Endometrium (tissue), 2 donors: ENCODE data around the gene KRTAP8-1.

Source experiments
- FAIRE-seq: peaks from 2 replicates; lab custom pipeline; 2012; peaks lifted over from hg19 to GRCh38; lab: Jason Lieb, UNC
- donor health status: control.
- donor health status: control.

KRTAP8-1 gene, protein sequence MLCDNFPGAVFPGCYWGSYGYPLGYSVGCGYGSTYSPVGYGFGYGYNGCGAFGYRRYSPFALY

DNA sequence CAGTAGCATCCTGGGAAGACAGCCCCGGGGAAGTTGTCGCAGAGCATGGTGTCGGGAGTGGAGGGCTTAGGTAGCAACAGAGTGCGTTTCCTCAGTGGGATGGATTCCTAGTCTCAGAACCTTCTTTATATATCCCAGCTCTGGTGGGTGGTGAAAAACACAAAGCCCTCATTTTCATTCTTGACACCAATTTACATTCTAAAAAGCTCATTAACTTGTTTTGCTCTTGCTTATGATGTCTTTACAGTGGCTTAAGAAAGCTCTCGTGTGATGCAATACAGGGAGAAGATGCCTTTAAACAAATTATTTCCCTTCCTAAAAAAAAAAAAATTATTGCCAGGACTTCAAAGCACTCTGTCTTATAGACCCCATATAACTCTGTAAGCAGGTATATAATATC, at the start of gene KRTAP8-1:
Gene KRTAP8-1, minus strand, starts transcription at position 101 of the 400 bp plus-strand sequence. Its CDS starts 54 bp downstream, at position 47.
- no peak for FAIRE-seq

DNA sequence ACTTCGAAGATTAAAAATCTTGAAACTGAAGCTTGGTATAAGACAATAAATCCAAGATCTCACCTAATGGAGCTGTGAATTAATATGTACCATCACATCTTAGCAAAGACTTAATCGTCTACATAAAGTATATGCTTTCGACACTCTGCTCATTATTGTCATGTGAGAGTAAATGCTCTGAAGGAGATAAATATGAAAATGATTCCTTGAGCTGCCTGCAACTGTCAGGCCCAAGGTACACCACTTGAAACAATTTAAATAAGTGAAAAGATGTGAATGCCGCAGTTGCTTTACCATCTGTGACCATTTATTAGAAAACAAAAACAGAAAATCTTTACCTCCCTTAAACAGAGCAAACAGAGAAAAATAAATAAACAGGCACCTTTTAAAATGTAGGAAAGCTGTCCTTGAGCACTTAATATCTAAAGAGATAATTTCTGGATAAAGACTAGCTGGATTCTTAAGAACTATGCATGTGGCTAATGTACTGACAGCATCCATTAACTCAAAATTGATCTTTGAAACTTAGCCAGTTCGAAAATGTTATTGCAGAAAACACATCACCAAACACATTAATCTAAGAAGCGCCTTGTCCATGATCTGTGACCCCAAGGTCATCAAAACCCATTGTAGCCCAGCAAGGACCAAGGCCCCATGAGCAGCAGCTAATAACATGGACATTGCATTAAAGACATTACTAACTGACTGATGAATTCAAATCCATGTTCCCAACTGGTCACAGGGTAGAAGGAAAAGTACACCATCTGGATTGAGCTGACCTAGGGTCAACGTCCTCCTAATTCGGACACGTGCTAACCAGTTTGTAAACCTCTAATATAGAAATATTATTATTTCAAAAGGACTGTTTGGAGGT, 34.8 kb upstream of the KRTAP8-1 start:
- no peak for FAIRE-seq

DNA sequence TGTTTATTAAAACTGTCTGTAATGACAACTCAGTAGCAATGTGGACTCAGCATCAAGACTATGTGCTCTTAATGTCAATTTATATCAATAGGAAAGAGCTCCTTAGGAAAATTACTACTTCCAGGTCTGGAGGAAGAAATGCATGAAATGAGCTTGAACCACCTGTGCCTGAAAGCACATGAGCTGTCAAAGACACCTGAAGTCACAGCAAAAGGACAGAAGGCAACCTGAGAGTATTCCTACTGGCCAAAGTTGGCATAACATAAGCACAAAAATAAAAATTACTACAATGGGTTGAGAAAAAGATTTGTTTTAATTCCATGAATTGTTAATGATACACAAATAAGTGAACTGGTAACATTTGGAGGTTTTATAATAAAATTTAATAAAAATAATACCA, 29.9 kb upstream of the KRTAP8-1 start:
- no peak for FAIRE-seq

DNA sequence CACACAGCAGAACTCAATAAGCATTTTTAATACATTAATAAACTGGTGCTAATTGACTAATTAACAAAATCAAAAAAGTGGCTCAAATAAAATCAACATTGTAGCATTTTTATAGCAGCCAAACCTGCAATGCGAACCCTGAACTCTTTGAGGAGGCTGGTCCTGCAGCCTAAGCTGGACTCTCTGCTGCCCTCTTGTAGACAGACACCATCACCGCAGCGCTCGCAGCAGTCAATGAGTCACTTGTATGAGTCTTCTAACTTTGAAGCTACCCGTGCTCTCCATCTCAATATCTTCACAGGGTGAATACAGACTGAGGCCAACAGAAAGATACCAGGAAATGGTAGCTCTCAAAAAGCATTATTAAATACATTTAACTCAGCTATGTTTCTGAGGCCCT, 26.2 kb upstream of the KRTAP8-1 start:
- FAIRE-seq = no peak

DNA sequence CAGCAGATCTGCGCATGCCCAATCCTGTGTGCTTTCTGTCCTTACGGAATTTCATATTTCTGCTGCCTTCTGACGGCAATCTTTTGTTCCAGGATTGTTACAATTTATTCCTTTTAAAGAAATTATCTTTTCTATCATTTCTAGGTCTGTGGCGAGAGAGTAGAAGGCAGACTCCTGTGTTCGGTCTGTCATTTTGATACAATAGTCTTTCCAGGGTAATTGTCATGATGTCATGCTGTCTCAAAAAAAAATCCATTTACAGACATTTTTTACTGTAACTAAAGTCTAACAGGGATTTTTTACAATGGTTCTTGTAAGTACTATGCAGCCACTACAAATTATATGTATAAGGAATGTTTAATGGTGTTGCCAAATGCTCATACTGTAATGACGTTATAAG, 25.5 kb upstream of the KRTAP8-1 start:
- no peak for FAIRE-seq

DNA sequence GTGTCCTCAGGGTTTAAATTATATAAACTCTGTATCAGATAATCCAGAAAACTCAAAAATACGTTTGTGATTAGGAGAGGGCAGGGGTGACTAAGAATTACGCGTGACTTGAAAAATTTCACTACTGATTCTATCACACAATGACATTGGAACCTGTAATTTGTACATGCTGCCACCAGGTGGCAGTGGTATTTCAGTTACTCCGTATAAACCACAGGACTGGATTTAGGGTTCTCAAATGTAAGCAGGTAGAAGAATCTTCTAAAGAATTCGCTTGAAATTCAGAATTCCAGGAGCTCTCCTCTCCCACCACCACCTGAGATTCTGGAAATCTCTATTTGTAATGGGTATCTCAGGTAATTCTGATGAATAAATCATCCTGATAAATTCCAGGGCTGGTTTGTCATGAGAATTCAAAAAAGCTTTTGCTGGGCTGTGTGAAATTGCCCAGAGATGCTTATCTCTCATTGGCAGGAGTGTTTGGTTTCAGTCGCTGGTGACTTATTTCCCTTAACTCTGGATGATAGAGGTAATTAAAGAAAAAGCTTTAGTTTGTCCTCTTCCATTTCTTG, 18.2 kb upstream of the KRTAP8-1 start:
- FAIRE-seq = no peak

DNA sequence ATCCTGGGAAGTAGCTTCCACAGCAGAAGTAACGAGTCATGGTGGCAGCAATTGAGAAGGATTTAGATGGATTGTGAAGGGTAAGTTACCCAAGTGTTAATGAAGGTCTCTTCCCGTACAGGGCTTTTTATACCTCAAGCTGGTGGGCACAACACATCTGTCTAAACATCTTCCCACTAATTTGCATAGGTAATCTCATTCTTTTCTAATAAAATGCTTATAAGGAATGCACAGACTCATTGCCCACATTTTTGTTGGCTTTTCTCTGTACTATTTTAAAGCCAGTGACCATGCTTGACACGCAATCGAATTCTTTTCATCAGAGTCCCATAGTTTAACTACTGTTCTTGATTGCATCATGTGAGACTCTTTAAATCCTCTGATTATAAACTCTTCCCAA, 16.6 kb upstream of the KRTAP8-1 start, which contains the start of gene KRTAP7-1:
Gene KRTAP7-1, minus strand, starts transcription at position 101 of the 400 bp plus-strand sequence. Its CDS starts 61 bp downstream, at position 40.
- no peak for FAIRE-seq

DNA sequence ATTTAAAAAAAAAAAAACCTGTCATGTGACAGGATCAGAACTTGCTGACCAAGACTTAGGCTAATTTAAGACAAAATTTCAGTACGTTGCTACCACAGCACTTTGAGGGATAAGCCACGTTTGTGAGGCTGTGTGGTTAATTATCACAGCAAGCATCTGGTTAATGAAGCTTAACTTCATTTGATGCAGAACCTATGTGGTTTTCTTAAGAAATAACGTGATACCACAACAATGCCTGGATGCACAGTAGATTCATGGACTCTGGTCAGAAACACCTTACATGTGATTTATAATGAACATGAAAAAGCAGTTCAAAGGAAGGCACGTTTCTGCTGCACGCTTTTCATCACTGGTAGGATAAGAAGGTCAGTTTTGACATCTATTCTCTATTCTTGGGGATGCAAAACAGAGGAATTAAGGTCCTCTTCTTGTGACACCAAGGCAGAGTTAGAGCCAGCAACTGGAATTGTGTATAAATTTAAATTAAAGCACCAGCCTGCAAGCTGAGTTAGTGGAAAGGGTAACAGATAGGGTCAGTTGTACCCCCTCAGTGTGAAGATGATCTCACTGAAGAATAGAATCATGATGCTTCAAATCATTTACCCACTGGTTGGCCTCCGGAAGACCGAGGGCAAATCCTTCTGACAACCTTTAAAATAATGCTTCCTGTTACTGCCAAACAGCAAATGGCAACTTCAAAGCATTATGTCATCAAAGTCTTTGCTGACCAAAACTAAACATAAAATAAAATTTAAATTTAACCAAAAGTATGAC, 6.0 kb upstream of the KRTAP8-1 start:
- no peak for FAIRE-seq

DNA sequence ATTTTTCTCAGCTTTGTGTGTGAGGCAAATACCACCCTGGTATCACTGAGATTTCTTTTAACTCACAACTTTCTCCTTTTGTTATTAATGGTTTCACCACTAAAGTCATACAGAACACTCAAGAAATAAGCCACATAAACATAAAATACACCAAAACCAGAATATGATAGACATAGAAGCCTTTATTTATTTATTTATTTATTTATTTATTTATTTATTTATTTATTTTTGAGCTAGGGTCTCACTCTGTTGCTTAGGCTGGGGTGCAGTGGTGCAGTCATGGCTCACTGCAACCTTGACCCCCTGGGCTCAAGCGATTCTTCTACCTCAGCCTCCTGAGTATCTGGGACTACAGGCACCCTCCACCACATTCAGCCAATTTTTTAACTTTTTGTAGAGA, 12.5 kb downstream of the KRTAP8-1 start:
- no peak for FAIRE-seq

DNA sequence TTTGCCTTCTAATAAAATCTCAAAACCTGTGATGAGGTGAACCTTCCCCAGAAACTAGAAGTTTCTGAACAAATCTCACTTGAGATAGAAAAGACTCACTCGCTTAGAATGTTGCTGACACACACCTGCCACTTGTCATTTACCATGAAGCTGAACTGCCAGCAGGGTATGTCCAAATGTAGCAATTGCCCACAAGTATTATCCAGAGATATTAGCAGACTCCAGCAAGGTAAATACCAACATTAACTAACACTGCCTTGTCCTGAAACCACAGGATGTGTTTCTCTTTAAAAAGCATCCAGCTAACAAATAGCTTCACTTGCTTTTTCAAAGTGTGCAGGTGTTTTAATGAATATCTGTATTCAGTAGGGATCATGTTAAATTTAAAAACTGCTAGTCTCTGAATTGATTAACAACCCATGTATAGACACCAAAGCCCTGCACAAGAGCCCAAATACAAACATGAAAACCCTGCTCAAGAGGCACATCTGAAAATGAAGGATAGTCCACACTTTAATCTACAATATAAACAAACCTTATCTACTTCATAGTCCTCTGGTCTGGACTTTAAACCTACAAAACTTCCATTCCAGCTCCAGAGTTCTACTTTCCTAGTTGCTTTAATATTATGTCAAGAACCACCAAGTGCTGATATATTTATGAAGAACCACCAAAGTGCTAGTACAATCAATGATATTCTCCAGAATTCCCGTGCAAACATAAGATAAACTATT, 19.3 kb downstream of the KRTAP8-1 start:
- FAIRE-seq = no peak

DNA sequence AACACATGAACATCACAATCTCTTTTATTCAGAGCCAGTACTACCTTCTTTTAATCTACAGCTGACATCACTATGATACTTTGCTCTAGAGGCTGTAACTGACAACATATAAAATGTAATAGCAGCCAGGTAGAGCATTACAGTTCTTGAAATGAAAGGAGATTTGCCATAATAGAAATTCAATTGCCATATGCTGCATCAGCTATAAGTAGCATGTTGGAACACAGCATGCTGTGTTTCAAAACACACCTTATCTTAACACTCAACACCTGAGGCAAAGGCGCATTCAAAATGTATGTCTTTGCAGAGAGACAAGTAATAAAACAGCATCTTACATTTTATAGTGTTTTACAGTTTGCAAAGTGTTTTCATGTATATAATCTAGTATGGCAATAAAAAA, 33.8 kb downstream of the KRTAP8-1 start:
- no peak for FAIRE-seq

DNA sequence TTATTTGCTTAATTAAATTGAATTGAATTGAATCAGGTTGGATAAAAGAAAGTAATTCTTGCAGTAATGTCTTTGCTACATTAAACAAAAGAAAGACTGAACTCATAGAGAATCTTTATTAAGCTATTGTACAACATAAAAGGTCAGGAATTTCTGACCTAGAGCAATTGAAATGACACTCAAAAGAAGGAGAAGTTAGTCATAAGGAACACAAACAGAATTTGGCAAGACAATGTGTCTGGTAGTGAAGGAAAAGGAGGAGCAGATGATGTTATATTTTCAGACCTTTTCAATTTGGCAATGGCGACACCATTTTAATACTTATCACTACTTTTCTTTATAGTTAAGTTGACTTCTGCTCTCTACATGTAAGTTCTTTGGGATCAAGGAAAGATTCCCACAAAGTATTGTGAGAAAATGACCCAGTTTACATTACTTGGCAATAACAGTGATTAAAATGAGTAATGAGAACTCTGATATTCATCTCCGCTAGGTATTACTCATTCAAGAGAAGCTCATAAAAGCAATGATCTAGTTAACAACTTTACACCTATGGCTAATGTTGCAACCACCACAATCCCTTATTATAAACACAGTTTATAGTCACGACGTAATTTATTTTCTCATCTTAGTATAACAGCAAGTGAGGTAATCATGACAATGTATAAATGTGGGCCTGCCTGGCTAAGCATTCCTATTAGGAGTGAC, 43.2 kb downstream of the KRTAP8-1 start:
- peak; percentile 70 for FAIRE-seq
